T follicular helper cell (primary cell): ENCODE data around the gene CCDC15.

ENCODE experiments used
- DNase-seq: peaks from one replicate; pipeline ENCODE4 v3.0.0-alpha.2; 2020; ENCODE audit warnings: low read depth
- total RNA-seq, 2 experiments: gene quantifications; one replicate each; lab custom pipeline; 2026; lab: John Stamatoyannopoulos, UW

The CCDC15 gene, protein sequence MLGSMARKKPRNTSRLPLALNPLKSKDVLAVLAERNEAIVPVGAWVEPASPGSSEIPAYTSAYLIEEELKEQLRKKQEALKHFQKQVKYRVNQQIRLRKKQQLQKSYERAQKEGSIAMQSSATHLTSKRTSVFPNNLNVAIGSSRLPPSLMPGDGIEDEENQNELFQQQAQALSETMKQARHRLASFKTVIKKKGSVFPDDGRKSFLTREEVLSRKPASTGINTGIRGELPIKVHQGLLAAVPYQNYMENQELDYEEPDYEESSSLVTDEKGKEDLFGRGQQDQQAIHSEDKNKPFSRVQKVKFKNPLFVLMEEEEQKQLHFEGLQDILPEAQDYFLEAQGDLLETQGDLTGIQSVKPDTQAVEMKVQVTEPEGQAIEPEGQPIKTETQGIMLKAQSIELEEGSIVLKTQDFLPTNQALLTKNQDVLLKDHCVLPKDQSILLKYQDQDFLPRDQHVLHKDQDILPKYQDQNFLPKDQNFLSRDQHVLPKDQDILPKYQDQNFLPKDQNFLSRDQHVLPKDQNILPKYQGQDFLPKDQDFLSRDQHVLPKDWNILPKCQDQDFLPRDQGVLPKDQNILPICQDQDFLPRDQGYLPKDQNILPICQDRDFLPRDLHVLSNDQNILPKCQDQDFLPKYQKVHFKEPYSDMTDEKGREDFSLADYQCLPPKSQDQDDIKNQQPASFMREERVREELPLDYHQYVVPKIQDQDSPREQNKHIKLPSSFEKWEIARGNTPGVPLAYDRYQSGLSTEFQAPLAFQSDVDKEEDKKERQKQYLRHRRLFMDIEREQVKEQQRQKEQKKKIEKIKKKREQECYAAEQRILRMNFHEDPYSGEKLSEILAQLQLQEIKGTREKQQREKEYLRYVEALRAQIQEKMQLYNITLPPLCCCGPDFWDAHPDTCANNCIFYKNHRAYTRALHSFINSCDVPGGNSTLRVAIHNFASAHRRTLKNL
- total RNA-seq = 2.1 to 6.4 reads per million in 2 experiments

DNA sequence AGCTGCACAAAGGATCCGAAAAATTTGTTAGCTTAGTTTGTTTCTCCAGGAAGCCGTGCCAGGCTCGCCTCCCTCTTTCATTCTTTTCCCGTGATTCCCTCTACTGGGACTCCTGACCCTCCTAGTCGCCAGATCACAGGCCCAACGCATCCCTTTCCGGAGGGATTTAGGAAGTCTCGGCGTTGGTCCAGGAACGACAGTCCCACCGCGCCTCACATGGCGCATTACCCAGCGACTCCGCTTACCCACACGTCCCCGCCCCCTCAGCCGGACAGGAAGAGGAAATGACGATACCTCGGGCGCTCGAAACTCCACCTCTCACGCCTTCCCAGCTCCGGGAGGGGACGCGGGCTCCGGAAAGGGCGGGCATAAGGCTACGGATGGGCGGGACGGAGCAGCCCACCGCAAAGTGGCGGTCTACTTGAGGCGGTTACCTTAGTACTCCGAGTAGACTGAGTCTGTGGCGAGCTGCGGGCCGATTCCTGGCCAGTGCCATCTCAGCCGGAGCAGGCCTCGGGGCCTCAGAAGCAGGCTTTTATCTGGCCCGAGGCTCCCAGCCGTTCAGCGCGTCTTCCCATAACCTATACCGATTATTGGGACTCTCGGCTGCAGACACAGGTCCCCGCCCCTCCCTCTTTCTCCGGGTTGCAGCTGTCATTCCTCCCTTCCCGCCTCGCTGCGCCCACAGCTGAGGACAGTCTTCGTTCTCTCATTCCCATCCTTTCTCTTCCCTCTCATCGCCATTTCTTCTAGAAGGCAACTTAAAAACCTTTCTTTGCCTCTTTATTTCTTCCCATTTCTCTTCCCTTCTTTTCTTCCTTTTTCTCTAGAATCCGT lies at the start of gene CCDC15:
CCDC15 (plus strand) TSS at position 450 of the 837 bp plus-strand sequence. CDS start 531 bp downstream, outside the sequence.
- peak; percentile 91 for DNase-seq

GRCh38 chr11:124915541-124916369 lies 38.2 kb upstream of the CCDC15 start:
- DNase-seq = no peak

DNA sequence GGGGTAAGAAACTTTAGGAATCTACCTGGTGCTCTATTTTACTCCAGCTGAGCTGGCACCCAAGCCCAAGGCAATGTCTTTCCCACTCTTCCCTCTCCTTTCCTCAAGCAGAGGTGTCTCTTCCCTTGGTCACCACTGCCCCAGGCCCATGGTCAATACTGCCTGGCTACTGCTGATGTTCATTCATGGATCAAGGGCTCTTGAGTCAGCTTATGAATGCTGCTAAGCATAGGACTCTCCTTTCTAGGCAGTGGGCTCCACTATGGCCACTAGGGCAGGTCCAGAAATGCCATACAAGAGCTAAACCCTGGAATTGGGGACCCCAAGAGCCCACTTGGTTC lies 37.7 kb upstream of the CCDC15 start:
- DNase-seq = no peak

DNA sequence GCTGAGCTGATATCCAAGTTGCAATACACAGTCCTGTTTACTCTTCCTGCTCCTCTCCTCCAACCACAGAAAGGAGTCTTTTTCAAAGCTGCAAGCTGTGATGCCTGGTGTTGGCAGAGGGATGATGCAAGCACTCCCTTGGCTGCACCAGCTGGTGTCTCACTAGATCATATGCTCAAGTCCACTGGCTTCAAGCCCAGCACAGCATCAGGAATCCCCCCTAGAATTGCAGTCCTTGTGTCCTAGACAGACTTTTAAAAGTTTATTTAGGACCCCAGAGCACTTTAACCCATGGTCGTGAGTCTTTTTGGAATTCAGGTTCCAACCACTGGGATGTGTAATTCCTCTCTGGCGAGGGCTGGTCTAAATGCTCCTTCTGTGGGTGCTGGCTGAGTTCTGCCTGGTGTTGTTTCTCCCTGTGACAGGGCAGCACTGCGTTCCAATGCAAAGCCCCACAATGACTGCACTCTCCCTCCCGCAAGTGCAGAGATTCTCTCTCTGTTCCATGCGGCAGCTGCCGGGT lies 36.8 kb upstream of the CCDC15 start:
- DNase-seq = no peak

GRCh38 chr11:124918950-124919349 lies 35.1 kb upstream of the CCDC15 start, which contains the start of gene HEPN1:
Gene HEPN1, plus strand, starts transcription at chr11:124919250.
- DNase-seq = no peak

DNA sequence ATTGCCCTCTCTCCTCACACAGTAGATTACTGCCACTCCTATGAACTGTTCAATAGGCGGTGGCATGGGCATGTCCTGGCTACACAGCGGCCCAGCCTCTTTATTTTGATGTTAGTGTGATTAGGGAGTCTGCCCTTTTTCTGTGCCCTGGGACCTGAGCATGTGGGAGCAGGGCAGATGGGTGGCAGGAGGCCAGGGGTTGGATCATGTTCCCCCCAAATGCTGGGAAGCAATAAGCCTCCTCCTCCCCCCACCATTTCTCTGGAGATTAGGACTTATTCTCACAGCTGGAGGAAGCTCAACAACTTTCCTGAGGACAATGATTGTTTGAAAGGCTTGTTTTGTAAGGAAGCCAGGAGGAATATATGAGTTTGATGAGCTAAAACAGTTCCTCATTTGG lies 34.1 kb upstream of the CCDC15 start:
- DNase-seq = no peak

GRCh38 chr11:124920356-124920755 lies 33.6 kb upstream of the CCDC15 start:
- DNase-seq = no peak

DNA sequence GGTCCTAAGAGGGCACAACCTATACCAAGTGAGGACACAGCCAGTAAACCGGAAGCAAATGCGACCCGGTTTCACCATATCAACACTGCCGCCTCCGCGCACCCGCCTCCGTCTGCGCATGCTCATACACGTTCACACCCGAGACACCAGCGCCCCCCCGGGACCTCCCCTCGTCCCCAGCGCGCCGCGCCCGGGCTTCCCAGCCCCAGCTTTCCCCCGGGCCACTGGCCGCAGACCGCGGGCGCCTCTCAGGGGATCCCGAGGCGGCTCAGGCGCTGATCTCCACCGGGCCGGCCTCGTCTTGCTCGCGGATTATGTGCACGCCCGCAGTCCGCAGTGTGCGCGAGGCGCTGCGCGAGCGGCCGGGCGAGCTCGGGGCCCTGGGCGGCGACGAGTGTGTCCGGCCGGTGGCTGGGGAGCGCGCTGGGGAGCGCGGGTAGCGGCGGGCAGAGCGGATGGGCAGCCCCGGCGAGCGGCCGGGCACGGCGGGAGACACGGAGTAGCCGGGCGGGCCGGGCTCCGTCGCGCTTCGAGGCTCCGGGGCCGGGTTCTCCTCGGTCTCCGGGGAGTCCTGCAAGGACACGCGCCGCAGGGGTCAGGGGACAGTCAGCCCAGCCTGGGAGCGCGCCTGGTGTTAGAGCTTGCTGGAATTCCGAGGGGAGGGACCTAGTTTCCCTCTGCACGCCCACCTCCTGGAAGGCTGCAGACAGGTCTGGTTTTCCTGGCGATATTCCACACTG lies 33.0 kb upstream of the CCDC15 start:
- DNase-seq = peak; percentile 50

- DNase-seq = no peak
These were observed 31.2 kb upstream of the CCDC15 start for GRCh38 chr11:124922831-124923230.

- DNase-seq = no peak
These were observed 30.7 kb upstream of the CCDC15 start for GRCh38 chr11:124923296-124923695.

DNA sequence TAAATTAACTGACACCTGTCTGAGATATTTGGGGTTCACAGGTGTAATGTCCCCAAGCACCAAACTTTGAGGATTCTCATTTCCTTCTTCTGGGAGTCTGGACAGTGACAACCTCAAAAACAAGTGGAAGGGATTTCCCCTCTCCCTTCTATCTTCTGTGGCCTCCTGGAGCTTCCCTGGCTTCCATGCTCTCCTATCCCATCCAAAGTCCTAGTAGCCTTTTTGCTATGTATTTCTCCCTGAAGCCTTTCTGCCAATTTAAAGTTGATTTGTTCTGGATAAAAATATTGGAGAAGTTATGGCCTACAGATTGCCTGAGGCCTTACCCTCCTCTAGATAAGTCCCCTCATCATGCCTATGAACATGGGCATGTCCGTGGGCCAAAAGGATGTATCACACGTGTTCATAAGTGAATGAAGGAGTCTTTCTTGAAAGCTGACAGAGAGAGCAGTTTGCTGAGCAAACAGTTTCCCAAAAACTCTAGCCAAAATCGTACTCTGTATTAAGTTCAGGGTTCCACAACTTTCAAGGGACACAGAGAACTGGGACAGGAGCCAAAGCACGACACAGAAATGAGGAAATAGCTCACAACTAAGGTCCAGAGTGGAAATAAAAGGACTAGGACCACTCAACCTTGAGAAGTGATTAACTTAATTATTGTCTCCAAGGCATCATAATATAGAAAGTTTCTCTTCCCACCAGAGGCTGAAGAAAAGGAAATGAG lies 24.9 kb upstream of the CCDC15 start:
- DNase-seq = no peak

DNA sequence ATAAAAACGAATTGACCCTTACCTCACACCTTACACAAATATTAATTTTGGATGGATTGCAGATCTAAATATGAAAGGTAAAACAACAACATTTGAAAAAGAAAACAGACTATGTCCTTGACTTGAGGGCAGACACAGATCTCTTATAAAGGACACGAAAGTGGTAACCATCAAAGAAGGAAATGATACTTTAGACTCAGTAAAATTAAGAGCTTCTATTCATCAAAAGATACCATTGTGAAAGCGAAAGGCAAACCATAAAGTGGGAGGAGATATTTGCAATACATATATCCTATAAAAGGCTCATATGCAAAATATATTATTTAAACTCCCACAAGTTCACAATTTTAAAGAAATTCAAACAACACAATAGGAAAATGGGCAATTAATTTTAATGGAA lies 23.2 kb upstream of the CCDC15 start:
- no peak for DNase-seq

- no peak for DNase-seq
These were observed 19.0 kb upstream of the CCDC15 start for GRCh38 chr11:124934862-124935547.

DNA sequence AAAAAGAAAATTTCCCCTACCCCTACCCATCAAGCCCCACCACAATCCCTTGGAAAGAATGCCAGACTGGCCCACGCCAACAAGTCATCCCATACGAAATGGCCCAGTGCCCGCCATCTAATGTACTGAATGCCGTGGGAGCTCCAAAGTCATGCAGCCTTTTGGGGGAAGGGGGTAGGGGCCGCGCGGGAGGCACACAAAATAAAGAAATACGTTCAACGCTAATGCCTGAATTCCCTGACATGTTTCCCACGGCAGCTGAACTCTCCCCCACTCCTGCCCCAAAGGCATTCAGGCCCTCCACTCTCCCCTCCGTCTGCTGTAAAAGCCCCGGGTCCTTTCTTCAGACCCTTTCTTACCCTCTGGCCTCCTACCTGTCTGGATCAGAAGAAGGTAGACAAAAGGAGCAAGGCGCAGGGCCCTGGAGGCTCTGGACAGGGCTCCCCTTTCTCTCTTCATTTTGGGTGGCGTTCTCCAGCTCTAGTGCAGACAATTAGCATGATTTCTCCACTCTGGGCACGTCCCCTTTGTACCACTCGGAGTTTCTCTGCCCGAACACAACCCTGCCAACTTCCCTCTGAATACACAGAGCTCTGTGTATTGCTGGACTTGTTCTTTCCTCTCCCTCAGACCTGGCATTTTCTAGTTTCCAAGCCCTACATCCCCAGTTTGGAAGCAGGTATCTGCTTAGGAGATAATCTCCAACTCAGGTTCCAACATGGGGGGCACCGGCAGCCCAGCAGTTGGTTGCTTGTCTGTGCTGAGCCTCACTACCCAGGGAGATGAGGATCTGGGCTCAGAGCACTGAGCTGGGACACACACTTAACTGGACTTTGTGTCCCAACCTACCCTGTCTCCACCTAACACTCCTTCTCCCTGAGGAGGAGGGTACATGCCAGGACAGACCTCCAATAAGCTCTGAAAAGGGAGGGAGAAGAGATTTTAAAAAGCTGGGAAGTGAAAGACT lies 18.2 kb upstream of the CCDC15 start, which contains the start of gene HEPACAM:
HEPACAM (minus strand) TSS at position 500 of the 967 bp plus-strand sequence; CDS start at position 459, 41 bp downstream.
- no peak for DNase-seq

- no peak for DNase-seq
These were observed 16.6 kb upstream of the CCDC15 start for GRCh38 chr11:124937336-124937935.

DNA sequence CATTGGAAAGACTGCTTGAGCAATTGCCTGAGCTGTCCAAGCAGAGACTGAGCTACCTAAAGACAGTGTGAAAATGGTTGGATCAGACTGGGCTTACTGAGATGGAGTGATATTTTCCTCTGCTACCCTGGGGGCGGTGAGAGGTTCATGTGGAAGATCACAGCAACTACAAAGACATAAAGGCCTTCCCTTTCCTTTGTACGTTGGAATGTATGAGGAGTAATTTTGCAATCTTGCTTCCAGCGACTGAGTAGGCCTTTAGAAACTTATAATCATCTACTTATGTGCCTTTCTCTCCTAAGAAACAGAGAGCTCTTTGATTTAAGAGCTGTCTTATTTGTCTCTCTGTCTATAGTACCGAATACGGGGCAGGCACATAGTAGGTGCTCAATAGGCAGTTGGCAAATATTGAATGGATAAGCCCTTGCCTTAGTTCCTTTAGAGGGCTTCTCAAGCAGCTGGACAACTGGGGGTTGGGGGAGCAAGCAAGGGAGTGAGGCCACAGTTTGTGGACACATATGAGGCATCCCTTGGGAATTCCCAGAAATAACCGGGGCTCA lies 15.7 kb upstream of the CCDC15 start:
- no peak for DNase-seq

- DNase-seq = no peak
These were observed 15.0 kb upstream of the CCDC15 start for GRCh38 chr11:124938970-124939369.
